NCI-H2171 (cell line): ENCODE results near the gene ASB3.

Source experiments
- DNase-seq: peaks from one replicate; lab custom pipeline; 2025; lab: John Stamatoyannopoulos, UW

ASB3 gene

DNA sequence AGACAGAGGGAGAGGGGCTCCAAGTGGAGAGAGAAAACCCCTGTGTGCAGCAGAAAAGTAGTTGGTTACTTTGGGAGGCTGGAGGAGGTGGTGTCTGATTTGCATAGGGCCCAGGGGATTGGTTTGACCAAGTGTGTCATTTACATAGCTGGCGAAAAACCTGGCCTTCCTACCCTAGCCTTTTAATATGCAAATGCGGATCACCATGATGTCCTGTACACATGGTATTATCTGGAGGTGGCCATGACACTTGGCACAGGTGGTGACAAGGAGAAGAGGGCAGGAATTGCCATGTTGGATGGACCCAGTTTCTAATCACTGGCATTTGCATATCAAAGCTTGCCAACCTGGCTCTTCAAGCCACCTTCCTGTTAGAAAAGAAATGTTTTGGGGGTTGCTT lies 140.0 kb downstream of the ASB3 start:
- DNase-seq = no peak

DNA sequence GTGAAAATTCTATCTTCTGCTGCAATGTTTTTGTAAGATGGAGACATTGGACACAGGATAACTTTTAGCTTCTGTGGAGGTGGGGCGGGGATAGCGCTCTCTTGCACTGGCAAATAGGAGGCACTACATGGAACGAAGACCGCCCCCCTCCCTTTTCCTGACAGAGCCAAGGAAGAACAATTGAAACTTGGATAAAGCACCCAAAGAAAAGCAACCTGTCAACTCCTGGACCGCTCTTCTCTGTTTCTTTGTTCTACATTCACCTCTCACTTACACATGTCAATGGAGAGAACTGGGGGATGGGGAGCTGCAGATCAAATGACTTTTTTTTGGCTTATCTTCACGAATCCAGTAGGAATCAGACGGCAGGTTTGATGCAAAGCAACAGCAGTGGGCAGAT lies 145.5 kb downstream of the ASB3 start:
- DNase-seq = no peak

DNA sequence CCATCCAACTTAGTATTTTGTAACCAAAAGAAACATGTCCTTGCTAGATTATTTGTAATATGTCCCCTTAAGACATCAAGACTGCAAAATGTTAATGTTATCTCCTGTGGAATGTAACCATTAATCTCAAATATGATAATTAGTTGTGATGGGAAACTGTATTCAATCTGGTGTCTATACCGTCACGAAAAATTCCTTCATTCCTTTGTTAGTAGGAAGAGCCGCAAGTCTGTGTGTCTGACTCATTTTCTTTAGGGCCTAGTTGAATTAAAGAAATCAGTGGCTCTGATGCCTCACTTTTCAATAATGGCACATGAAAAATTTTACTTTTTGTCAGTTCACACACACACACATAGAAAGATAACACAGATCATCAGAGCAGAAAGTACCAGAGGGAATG lies 146.3 kb downstream of the ASB3 start:
- DNase-seq = no peak

DNA sequence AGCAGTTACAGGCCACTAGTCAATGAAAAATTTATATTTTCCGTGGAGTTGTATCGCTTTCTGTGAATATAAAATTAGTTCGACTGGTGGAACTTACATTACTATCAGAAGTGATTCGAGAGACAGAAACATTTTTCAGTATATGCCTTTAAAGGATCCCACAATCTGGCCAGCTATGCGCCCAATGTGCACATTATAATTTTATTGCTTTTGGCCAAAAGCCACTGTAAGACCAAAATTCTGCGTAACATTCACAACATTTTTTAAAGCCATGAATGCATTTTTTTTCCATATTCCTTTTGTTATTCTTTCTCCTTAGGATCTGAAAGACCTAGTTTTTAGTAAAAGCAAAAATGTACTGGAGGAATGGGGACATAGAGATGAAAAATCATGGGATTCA lies 150.2 kb downstream of the ASB3 start:
- DNase-seq = no peak

DNA sequence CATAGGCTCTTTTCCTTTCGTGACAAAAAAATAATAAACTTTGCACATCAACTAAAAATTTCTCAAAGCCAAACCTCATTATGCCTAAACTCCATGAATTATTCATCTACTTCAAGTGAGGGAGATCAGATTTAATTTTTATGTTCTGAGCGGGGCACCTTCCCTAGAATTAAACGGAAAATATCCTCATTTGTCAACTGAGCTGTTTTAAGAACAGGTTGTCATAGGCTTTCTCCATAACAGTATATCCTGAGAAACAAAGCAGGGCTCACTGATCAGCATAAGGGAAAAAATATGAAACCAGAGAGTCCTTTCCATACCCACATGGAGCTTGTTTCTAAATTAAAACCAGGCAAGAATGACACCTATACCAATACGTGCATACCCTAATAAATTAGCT lies 150.6 kb downstream of the ASB3 start:
- no peak for DNase-seq

DNA sequence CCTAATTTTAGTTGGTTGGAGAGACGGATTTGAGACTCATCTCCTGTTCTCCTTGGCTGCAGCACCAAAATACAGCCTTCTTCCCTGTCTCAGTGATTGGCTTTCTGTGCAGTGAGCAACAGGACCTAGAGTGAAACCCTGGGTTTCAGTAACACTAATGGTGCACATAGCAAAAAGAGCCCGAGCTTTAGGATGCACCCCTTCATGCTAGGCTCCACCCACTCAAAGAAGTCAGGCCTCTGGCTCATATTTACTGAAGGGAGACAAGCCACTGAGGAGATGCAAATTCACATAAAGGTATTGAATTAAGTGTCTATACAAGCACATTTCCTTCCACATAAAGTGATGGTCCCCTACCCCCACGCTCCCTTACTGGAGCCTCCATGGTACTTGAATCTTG lies 151.1 kb downstream of the ASB3 start:
- no peak for DNase-seq

DNA sequence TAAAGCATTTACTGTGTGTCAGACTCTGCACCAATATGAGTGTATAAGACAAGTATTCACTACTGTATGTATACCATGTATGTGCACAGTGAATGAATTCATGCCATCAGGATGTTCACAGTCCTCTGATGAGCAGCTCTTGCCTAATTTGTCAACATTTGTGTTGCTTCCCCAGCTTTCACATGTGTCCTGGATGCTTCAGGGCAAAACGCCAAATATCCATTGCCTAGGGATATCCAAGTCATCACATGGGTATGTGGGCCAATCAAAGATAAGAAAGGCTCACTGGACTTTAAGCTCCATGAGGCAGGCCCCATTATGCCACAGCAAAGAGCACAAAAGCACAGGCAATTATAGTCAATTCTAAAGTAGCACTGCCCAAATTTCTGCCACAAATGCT lies 153.3 kb downstream of the ASB3 start:
- no peak for DNase-seq

DNA sequence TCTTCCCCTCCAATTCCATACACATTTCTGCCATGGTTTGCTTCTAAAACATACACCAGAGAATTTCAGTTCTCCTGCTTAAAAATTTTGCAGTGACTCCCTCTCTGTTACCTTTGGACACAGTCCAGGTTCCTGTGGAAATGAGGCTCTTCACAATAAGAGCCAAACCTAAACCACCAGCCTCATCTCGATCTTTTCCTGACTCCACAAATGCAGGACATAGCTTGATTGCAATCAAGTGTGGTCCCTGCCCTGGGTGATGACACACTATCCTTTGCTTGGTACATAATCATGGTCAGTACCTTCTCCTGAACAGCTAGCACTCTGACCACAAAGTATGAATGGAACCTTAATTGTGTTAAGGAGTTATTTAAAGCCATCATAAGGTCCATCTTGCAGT lies 154.0 kb downstream of the ASB3 start:
- no peak for DNase-seq

DNA sequence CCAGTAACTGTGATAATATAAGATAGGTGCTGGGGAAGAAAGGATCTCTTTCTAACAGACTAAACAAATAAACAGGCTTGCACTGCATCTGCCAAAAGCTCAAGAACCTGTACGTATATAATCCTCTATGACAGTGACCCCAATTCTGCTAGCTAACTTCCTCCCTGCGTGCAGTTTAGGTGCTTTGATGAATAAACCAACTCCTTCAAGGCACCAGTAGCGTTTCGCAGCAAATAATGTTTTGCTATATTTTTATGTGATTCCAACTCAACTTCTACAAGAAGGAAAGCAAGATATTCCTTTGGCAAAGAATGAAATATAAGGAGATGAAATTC lies 154.7 kb downstream of the ASB3 start:
- DNase-seq = no peak

DNA sequence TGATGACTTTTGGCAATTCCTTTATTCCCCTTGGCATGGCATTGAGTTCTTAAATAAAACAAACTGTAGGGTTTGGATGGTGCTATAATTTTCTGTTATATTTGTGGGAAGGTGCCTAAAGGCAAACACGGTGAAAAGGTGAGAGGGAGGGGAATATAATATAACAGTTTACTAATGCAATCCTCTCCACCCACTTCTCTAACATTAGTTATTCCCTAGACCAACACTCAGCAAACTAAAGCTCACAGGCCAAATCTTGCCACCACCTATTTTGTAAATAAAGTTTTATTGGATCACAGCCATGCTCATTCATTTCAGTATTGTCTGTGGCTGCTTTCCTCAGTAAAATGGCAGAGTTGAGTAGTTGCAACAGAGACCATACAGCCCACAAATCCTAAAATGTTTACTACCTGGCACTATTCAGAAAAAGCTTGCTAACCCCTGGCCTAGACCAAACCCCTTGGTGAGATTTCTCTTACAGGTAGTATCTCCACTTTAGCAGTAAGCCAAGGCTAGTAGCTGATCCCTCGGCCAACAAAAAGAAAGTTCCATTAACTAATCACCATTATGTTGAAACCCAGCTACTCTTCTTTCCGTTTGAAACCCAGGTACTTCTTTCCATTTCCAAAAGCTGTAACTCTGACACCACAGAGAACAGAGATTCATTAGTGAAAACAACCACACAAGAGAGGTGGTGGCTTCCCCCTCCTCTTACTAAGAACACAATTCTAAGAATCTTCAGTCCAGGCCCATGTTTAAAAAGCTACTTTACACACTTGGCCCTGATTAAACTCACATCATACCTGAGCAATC lies 155.2 kb downstream of the ASB3 start:
- no peak for DNase-seq

DNA sequence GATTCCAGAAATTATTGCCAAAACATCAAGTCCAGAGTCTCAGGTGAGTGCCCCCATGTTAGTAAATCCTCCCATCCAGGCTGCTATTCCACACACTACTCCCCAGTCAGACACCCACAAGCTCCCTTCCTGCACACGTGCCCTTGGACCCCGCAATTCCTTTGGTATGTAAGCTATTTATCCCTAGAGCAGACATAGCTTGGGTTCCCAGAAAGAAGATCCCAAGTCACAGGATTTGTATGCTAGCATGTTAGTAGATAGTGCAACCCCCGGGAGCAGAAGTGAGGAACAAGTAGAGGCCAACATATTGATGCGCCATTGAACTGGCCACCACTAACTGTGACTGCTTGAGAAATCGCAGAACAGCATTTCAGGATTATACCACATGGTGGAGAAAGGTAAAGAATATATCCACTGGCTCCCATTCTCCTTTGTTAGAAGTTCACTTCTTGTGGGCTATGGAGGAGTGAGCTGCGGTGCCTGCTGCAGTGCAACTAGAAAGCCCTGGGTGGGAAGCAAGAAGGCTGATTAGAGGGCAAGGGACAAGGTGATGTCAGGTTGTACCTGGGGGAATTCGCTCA lies 156.6 kb downstream of the ASB3 start:
- no peak for DNase-seq

DNA sequence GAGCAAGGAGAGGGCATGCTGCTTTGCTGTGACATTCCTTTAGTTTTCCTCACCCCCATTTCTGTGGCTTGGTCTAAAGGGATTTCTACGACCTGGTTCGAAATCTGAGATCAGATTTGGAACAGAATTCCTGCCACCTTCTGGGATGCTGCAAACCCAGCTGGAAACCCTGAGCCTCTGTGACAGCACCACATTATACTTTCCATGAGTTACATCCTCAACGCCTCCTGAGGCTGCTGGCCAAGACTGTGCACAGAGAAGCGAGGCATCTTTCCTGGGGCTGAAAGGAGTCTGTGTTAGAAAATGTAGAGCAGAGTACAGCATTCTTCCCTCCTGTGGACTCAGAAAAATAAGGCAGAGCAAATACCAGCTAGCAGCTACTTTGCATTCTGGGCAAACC lies 157.3 kb downstream of the ASB3 start:
- no peak for DNase-seq

DNA sequence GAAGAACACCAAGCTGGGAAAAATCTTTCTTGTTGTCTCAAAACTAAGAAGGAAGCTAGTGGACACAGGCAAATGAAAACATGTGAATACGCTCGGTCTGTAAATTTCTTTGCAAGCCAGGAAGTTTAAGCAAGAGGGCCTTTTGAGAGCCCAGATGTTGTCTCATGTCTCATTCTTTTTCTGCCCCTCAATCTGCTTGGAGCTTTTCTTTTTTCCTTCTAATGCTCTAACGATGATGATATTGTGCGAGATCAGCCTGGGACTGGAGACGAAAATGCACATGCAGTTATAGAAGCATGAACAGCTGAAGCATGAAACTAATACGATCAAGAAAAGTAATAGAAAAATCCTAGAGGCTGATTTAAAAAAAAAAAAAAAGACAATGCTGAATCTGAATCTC lies 157.8 kb downstream of the ASB3 start:
- DNase-seq = no peak

DNA sequence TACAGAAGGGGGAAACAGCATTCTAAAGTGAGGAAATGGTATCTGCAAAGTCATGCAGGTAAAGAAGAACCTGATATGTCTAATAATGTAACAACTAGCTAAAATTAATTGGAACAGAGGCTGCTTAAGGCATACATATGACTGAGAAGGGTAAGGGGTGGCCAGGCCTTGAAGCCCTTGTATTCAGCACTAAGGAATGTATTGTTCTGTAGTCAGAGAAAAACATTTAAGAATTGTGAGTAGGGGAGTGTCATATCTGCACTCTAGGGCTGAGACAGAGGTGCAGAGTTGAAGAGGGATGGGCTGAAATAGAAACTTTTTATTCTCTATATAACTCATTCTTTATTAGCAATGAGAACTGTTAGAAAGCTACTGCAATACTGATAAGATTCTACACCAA lies 164.6 kb downstream of the ASB3 start:
- no peak for DNase-seq

DNA sequence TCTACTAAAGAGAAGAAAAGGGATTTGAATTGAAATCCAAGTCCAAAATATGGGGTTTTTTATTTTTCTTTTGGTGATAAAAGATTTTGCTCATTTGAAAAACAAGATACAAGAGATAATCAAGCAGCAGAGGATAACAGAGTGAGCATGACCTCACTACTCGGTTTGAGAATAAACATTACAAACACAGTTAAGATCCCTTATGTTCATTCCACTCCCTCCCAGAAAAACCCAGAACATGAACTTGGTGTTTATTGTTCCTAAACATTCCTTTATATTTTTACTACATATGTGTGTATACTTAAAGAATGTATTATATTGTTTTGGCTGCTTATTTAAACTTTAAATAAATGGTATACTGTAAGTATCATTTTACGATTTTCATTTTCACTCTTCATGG lies 165.8 kb downstream of the ASB3 start:
- DNase-seq = no peak
